Endodermal cell (in vitro differentiated cells): ENCODE measurements around the gene NLE1. TPM values are rescaled to one million over a fixed set of nuclear protein-coding genes. Genes with fewer than 3 reads are reported as not detected.
"Not testable (repeated sequence)": the region's sequence is repeated elsewhere in the genome, so short reads cannot be mapped to it uniquely, and the experiment has no call there.

Experiments used
- DNase-seq: peaks from one replicate; pipeline ENCODE4 v3.0.0-alpha.2; 2017
- H3K27ac ChIP-seq: 2 replicates; pipeline ENCODE4 v1.5.1; 2013; ENCODE audit warnings: mild to moderate bottlenecking, low read depth, low read length, moderate library complexity
- H3K27me3 ChIP-seq: 2 replicates; pipeline ENCODE4 v1.6.1; 2013; ENCODE audit warnings: mild to moderate bottlenecking, low read length, moderate library complexity; ENCODE audit not compliant: insufficient read depth, control insufficient read depth, poor library complexity, severe bottlenecking
- H3K36me3 ChIP-seq: 2 replicates; pipeline ENCODE4 v1.7.0; 2013; ENCODE audit warnings: mild to moderate bottlenecking, low read length, moderate library complexity; ENCODE audit not compliant: control insufficient read depth, insufficient read depth
- H3K4me1 ChIP-seq: one replicate; pipeline ENCODE4 v1.7.0; 2013; ENCODE audit warnings: low read length; ENCODE audit not compliant: control insufficient read depth, insufficient read depth
- H3K4me3 ChIP-seq: 2 replicates; pipeline ENCODE4 v1.5.1; 2013; ENCODE audit warnings: mild to moderate bottlenecking, low read length, moderate library complexity
- H3K9ac ChIP-seq: 2 replicates; pipeline ENCODE4 v1.6.1; 2013; ENCODE audit warnings: mild to moderate bottlenecking, low read length, moderate library complexity; ENCODE audit not compliant: poor library complexity, severe bottlenecking; ENCODE audit errors: extremely low read depth
- H3K9me3 ChIP-seq: 2 replicates; pipeline ENCODE4 v1.6.1; 2013; ENCODE audit warnings: mild to moderate bottlenecking, low read length, moderate library complexity; ENCODE audit not compliant: control insufficient read depth
- H3K27ac Mint-ChIP-seq: 2 replicates; pipeline ENCODE4 v1.8.0; 2020; ENCODE audit warnings: mixed read lengths
- H3K27me3 Mint-ChIP-seq: 2 replicates; pipeline ENCODE4 v1.8.0; 2021; ENCODE audit warnings: mild to moderate bottlenecking, mixed read lengths; ENCODE audit not compliant: insufficient read depth
- H3K36me3 Mint-ChIP-seq: 2 replicates; pipeline ENCODE4 v1.8.0; 2020; ENCODE audit warnings: low read depth, mixed read lengths
- H3K4me1 Mint-ChIP-seq: 2 replicates; pipeline ENCODE4 v1.8.0; 2020; ENCODE audit warnings: mixed read lengths
- H3K4me3 Mint-ChIP-seq: 2 replicates; pipeline ENCODE4 v1.8.0; 2020; ENCODE audit warnings: mild to moderate bottlenecking, moderate library complexity, mixed read lengths
- H3K9me3 Mint-ChIP-seq: 2 replicates; pipeline ENCODE4 v1.8.0; 2020; ENCODE audit warnings: mild to moderate bottlenecking, mixed read lengths
- WGBS, 2 experiments: methylation state at CpG; one replicate each; pipeline versions ENCODE4 v1.1.5 to v1.1.7; 2013; ENCODE audit warnings: missing lambda C conversion rate in 2 of 2, mixed read lengths in 1 of 2; ENCODE audit not compliant: insufficient coverage in 1 of 2, insufficient read length in 1 of 2; 5-methylcytosine and 5-hydroxymethylcytosine counted together
- total RNA-seq, 2 donors: library from RNA; stranded (reverse); fragmentation: NEBNext Ultra II Directional in 1 of 2; extraction: Animal tissue kit (Norgen Biotek cat#: 25700) in 1 of 2; gene quantifications; 2 replicates in 1 of 2; 3 replicates in 1 of 2; pipeline ENCODE4 v1.2.1, GENCODE V29; 2021
- TF ChIP-seq, protein P1 (sequence below): fragments of 200-600 bp; sonication (generic); conservative IDR thresholded peaks from 2 replicates; pipeline ENCODE4 v1.5.0; 2021; ENCODE audit warnings: antibody characterized with exemption, mild to moderate bottlenecking

Gene NLE1
- total RNA-seq, 2 donors from 2014 or later: 20.7 to 26.9 TPM

- no peaks in the 10 kb centered on the region for H3K36me3 ChIP-seq
- DNase-seq: no peak
These were observed 13.1 kb upstream of the NLE1 start for GRCh38 chr17:35155246-35155645.

GRCh38 chr17:35154196-35155165 lies 12.4 kb upstream of the NLE1 start:
- H3K27me3 Mint-ChIP-seq: no peaks in the 10 kb centered on the region
- Histone ChIP-seq H3K27ac (no peak overlapping the region), H3K4me3 (no peak overlapping the region), H3K9me3 (no peaks in the 10 kb centered on the region), H3K4me1 (no peaks in the 10 kb centered on the region), H3K36me3 (no peaks in the 10 kb centered on the region), H3K9ac (no peak overlapping the region), H3K27me3 (no peaks in the 10 kb centered on the region)
- WGBS, 2 experiments: 90 to 93% methylated on average over 10 to 13 of the region's 13 CpGs
- no peaks in the 10 kb centered on the region for H3K9me3 Mint-ChIP-seq
- no peaks in the 10 kb centered on the region for H3K4me1 Mint-ChIP-seq
- TF ChIP-seq, protein P1, sequence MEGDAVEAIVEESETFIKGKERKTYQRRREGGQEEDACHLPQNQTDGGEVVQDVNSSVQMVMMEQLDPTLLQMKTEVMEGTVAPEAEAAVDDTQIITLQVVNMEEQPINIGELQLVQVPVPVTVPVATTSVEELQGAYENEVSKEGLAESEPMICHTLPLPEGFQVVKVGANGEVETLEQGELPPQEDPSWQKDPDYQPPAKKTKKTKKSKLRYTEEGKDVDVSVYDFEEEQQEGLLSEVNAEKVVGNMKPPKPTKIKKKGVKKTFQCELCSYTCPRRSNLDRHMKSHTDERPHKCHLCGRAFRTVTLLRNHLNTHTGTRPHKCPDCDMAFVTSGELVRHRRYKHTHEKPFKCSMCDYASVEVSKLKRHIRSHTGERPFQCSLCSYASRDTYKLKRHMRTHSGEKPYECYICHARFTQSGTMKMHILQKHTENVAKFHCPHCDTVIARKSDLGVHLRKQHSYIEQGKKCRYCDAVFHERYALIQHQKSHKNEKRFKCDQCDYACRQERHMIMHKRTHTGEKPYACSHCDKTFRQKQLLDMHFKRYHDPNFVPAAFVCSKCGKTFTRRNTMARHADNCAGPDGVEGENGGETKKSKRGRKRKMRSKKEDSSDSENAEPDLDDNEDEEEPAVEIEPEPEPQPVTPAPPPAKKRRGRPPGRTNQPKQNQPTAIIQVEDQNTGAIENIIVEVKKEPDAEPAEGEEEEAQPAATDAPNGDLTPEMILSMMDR: no peak
- H3K36me3 Mint-ChIP-seq: no peaks in the 10 kb centered on the region
- DNase-seq: no peak
- no peak overlapping the region for H3K27ac Mint-ChIP-seq
- no peak overlapping the region for H3K4me3 Mint-ChIP-seq

More at GRCh38 chr17:35155246-35155645, 13.1 kb upstream of the NLE1 start:
- Mint-ChIP-seq H3K4me3 (no peak overlapping the region), H3K27ac (no peak overlapping the region), H3K9me3 (no peaks in the 10 kb centered on the region), H3K27me3 (no peaks in the 10 kb centered on the region), H3K36me3 (no peaks in the 10 kb centered on the region), H3K4me1 (no peaks in the 10 kb centered on the region)
- H3K4me3 ChIP-seq: no peak overlapping the region
- TF ChIP-seq, protein P1: no peak
- no peak overlapping the region for H3K9ac ChIP-seq
- no peak overlapping the region for H3K27ac ChIP-seq
- 85 to 91% methylated on average over 5 to 7 of the region's 7 CpGs for WGBS, 2 experiments
- no peaks in the 10 kb centered on the region for H3K4me1 ChIP-seq
- H3K9me3 ChIP-seq: no peaks in the 10 kb centered on the region
- no peaks in the 10 kb centered on the region for H3K27me3 ChIP-seq

DNA sequence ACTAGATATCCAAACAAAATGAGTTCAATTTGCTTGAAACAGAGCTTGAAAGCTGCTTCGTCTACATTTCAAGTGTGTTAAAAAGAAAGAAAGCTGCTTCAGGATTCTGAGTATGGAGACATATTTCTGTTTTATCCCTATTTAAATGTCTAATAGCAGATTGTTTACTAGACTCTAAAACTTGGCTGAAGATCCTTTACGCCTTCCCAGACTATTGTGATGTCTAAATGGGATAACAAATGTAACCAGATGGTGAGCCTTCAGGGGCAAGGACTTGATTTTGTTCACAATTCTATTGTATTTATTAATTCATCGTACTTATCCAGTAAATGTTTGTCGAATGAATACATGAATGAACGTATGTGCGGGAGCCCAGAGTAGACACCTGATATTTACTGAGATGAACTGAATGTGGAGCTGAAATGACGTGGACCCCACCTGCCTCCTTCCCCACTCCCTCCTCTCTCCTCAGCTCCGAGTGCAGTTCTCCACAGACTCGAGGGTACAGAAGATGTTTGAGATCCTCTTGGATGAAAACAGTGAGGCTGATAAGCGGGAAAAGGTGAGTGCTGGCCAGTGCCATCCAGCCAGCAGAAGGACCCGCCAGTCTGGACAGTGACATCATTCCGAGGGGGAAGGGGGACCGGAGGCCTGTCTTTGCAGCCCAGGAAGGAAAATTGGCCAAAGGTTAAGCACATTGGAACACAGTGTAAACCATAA lies 10.5 kb upstream of the NLE1 start:
- 91 to 95% methylated on average over 6 to 12 of the region's 13 CpGs for WGBS, 2 experiments

DNA sequence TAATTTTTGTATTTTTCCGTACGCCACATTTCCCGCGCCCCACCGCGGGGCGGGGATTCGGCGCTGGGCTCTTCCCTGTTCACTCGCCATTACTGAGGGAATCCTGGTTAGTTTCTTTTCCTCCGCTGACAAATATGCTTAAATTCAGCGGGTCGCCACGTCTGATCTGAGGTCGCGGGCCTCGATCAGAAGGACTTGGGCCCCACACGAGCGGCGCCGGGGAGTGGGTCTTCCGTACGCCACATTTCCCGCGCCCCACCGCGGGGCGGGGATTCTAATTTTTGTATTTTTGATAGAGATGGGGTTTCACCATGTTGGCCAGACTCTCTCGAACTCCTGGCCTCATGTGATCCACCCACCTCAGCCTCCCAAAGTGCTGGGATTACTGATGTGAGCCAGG lies 9.0 kb upstream of the NLE1 start:
- not testable (repeated sequence) for H3K27me3 Mint-ChIP-seq, DNase-seq, H3K9ac ChIP-seq, H3K27ac Mint-ChIP-seq, H3K36me3 Mint-ChIP-seq, H3K9me3 Mint-ChIP-seq, H3K4me1 Mint-ChIP-seq, H3K4me3 Mint-ChIP-seq, H3K36me3 ChIP-seq, H3K27ac ChIP-seq, H3K27me3 ChIP-seq, H3K9me3 ChIP-seq, H3K4me1 ChIP-seq, H3K4me3 ChIP-seq
- WGBS, 2 experiments: 95% methylated on average over 15 to 29 of the region's 29 CpGs

More for the DNA sequence above, 10.5 kb upstream of the NLE1 start:
- Histone ChIP-seq H3K27ac (no peak overlapping the region), H3K4me1 (no peaks in the 10 kb centered on the region), H3K9ac (no peak overlapping the region), H3K36me3 (no peaks in the 10 kb centered on the region), H3K9me3 (no peaks in the 10 kb centered on the region), H3K27me3 (no peaks in the 10 kb centered on the region), H3K4me3 (no peak overlapping the region)
- Mint-ChIP-seq H3K4me1 (no peaks in the 10 kb centered on the region), H3K9me3 (no peaks in the 10 kb centered on the region), H3K36me3 (no peaks in the 10 kb centered on the region), H3K4me3 (no peak overlapping the region), H3K27me3 (no peaks in the 10 kb centered on the region), H3K27ac (no peak overlapping the region)
- TF ChIP-seq, protein P1: no peak
- no peak for DNase-seq
